GM21825 (cell line): ENCODE measurements around the gene NBPF1.
A peak's percentile ranks its signal among the peaks of the same experiment; 100 is the strongest.
"Not testable (repeated sequence)": the region's sequence is repeated elsewhere in the genome, so short reads cannot be mapped to it uniquely, and the experiment has no call there.

Source experiments
- ATAC-seq: cut with Tn5 transposase; IDR thresholded peaks from one replicate; pipeline ENCODE4 v1.9.1; 2021; ENCODE audit warnings: mild to moderate bottlenecking, moderate library complexity; ENCODE audit not compliant: unreplicated experiment

NBPF1 gene

GRCh38 chr1:16613185-16614147 lies at the start of gene NBPF1:
TSS of gene NBPF1 (minus strand) at chr1:16613564.
- peak; percentile 86 for ATAC-seq

- ATAC-seq: not testable (repeated sequence)
Measured at GRCh38 chr1:16658234-16658633, 44.9 kb upstream of the NBPF1 start.

GRCh38 chr1:16656981-16657683 lies 43.8 kb upstream of the NBPF1 start:
- ATAC-seq: not testable (repeated sequence)

GRCh38 chr1:16656574-16656973 lies 43.2 kb upstream of the NBPF1 start:
- not testable (repeated sequence) for ATAC-seq

GRCh38 chr1:16651560-16651959 lies 38.2 kb upstream of the NBPF1 start:
- not testable (repeated sequence) for ATAC-seq

GRCh38 chr1:16649960-16650359 lies 36.6 kb upstream of the NBPF1 start:
- ATAC-seq: not testable (repeated sequence)

GRCh38 chr1:16649390-16649789 lies 36.0 kb upstream of the NBPF1 start:
- ATAC-seq: not testable (repeated sequence)

- not testable (repeated sequence) for ATAC-seq
Measured at GRCh38 chr1:16648756-16649155, 35.4 kb upstream of the NBPF1 start.

- ATAC-seq: not testable (repeated sequence)
Measured at GRCh38 chr1:16648250-16648649, 34.9 kb upstream of the NBPF1 start.

- not testable (repeated sequence) for ATAC-seq
Measured at GRCh38 chr1:16647179-16648176, 34.1 kb upstream of the NBPF1 start.

- ATAC-seq: not testable (repeated sequence)
Measured at GRCh38 chr1:16646716-16647115, 33.4 kb upstream of the NBPF1 start.

- not testable (repeated sequence) for ATAC-seq
Measured at GRCh38 chr1:16646061-16646664, 32.8 kb upstream of the NBPF1 start.

- not testable (repeated sequence) for ATAC-seq
Measured at GRCh38 chr1:16645271-16646060, 32.1 kb upstream of the NBPF1 start.

- ATAC-seq: peak; percentile 65
Measured at GRCh38 chr1:16644482-16645270, 31.3 kb upstream of the NBPF1 start.

GRCh38 chr1:16644193-16644481 lies 30.8 kb upstream of the NBPF1 start:
- ATAC-seq: peak; percentile 16

- ATAC-seq: peak; percentile 4
Measured at GRCh38 chr1:16643476-16644192, 30.3 kb upstream of the NBPF1 start.

GRCh38 chr1:16643001-16643411 lies 29.6 kb upstream of the NBPF1 start:
- not testable (repeated sequence) for ATAC-seq
